Gastrocnemius medialis (tissue), 4 donors: ENCODE data around the gene MYO9B. TPM values are rescaled to one million over a fixed set of nuclear protein-coding genes. Genes with fewer than 3 reads are reported as not detected.

Experiments
- ATAC-seq, 2 donors: fragments of 150-250 bp; one replicate each; pipeline ENCODE4 v1.9.1; 2016
- DNase-seq, 2 donors: peaks; one replicate each; pipeline ENCODE4 v3.0.0-alpha.2; 2019
- H3K27ac ChIP-seq, 4 donors: fragments of 200-600 bp; sonication (generic); 1 replicate in 1 of 4; 2 replicates in 3 of 4; pipeline ENCODE4 v1.5.1; 2016 to 2018; ENCODE audit warnings: mild to moderate bottlenecking in 2 of 4, moderate library complexity in 1 of 4
- H3K27me3 ChIP-seq, 3 donors: fragments of 200-600 bp; sonication (generic) in 2 of 3; 1 replicate in 1 of 3; 2 replicates in 2 of 3; pipeline versions ENCODE4 v1.5.1 to v1.6.0; 2016 to 2019; ENCODE audit warnings: mild to moderate bottlenecking in 1 of 3, moderate library complexity in 1 of 3
- H3K36me3 ChIP-seq, 2 donors: fragments of 200-600 bp; sonication (generic) in 1 of 2; one replicate each; pipeline ENCODE4 v1.5.1; 2017 to 2018
- H3K4me1 ChIP-seq, 2 donors: fragments of 200-600 bp; sonication (generic) in 1 of 2; one replicate each; pipeline ENCODE4 v1.5.1; 2016 to 2017; ENCODE audit warnings: mild to moderate bottlenecking in 2 of 2
- H3K4me3 ChIP-seq, 4 donors: fragments of 200-600 bp; sonication (generic) in 3 of 4; 1 replicate in 1 of 4; 2 replicates in 3 of 4; pipeline ENCODE4 v1.5.1; 2016 to 2019; ENCODE audit warnings: mild to moderate bottlenecking in 2 of 4
- H3K9me3 ChIP-seq, 3 donors: fragments of 200-600 bp; sonication (generic) in 2 of 3; 1 replicate in 1 of 3; 2 replicates in 2 of 3; pipeline ENCODE4 v1.5.1; 2016 to 2019
- POLR2A ChIP-seq, 2 donors: fragments of 450-650 bp; IDR thresholded peaks; one replicate each; pipeline ENCODE4 v1.6.1; 2017; ENCODE audit warnings: antibody characterized with exemption in 2 of 2, mild to moderate bottlenecking in 2 of 2, moderate library complexity in 2 of 2
- in situ Hi-C, 4 donors: fragments of 200-750 bp; cut with MboI; loops; one replicate each; pipeline versions ENCODE4 v1.15.0 to v1.8.0; 2017; ENCODE audit warnings: low sequenced_read_pairs in 4 of 4
- intact Hi-C: fragments of 100-400 bp; cut with DNase I; formaldehyde crosslinking; loops from one replicate; pipeline ENCODE4 v1.15.1; 2023; ENCODE audit warnings: low total_unique reads
- total RNA-seq, 4 donors: library from RNA; depleted of rRNA; stranded (reverse); fragments of >200 nt; gene quantifications; one replicate each; pipeline versions ENCODE4 v1.1.0 to v1.2.3, GENCODE V29; 2016
- TF ChIP-seq, protein P1 (sequence below), 5 experiments: fragments of 450-650 bp in 3 of 5; fragments of 200-600 bp in 2 of 5; sonication (generic) in 2 of 5; IDR thresholded peaks in 4 of 5; conservative IDR thresholded peaks in 1 of 5; 1 replicate in 4 of 5; 2 replicates in 1 of 5; pipeline ENCODE4 v1.5.1; 2016 to 2019; ENCODE audit warnings: antibody characterized with exemption in 5 of 5, mild to moderate bottlenecking in 3 of 5, moderate library complexity in 3 of 5

The MYO9B gene
- total RNA-seq, 4 donors from 2014 or later = 20.0 to 22.1 (median 20.7) TPM

DNA sequence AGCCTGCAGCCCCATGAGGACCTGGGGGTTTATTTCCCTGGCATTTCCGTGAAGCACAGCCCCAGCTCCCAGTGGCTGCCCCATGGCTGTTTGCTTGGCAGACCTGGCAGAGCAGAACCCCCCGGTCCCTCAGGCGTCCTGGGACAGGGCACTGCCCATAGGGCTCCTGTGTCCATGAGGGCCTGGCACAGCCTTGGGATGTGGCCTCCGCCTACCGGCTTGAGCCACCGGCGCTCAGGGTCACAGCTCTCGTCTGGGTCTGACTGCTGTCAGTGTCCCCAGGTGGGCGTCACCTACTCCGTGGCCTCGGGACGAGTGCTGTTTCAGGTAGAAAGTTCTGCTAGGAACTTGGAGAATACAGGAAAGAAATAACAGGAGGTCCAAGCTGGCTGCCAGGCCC is 52.8 kb downstream of the MYO9B start:
- in situ Hi-C loops = no loop called here
- intact Hi-C loops = no loop called here
- no peak for ATAC-seq

DNA sequence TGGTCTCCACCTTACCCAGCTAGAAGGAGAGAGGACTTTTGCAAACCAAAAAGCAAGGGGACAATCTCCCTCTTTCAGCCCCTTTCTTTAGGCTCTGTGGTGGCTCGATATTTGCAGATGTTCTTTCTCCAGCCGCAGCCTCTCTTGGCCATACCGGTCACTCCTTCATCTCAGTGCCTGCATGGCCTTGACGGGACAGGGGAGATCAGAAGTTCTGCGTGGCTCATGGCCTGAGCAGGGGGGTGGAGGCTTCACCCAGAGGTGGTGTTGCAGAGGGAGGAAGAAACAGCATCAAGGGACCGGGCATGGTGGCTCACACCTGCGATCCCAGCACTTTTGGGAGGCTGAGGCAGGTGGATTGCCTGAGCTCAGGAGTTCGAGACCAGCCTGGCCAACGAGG is 53.2 kb downstream of the MYO9B start:
- H3K4me1 ChIP-seq = peaks cover 0 to 4% of the 10 kb centered on the region in 2 donors
- H3K27me3 ChIP-seq = no peaks in the 10 kb centered on the region
- no peaks in the 10 kb centered on the region for H3K9me3 ChIP-seq
- DNase-seq = no peak
- in situ Hi-C loops (no loop called here), intact Hi-C loops (no loop called here)
- H3K4me3 ChIP-seq = no peak overlapping the region
- no peak overlapping the region for H3K27ac ChIP-seq
- no peak for ATAC-seq
- TF ChIP-seq, protein P1, sequence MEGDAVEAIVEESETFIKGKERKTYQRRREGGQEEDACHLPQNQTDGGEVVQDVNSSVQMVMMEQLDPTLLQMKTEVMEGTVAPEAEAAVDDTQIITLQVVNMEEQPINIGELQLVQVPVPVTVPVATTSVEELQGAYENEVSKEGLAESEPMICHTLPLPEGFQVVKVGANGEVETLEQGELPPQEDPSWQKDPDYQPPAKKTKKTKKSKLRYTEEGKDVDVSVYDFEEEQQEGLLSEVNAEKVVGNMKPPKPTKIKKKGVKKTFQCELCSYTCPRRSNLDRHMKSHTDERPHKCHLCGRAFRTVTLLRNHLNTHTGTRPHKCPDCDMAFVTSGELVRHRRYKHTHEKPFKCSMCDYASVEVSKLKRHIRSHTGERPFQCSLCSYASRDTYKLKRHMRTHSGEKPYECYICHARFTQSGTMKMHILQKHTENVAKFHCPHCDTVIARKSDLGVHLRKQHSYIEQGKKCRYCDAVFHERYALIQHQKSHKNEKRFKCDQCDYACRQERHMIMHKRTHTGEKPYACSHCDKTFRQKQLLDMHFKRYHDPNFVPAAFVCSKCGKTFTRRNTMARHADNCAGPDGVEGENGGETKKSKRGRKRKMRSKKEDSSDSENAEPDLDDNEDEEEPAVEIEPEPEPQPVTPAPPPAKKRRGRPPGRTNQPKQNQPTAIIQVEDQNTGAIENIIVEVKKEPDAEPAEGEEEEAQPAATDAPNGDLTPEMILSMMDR (IDR thresholded peaks at IDR 0.05 in 4 of 5, conservative IDR thresholded peaks at IDR 0.05 in 1 of 5) = no peak
- TF ChIP-seq POLR2A (IDR thresholded peaks at IDR 0.05) = no peak
- no peaks in the 10 kb centered on the region for H3K36me3 ChIP-seq

More for the DNA sequence above, 52.8 kb downstream of the MYO9B start:
- Histone ChIP-seq H3K4me1 (peaks cover 0 to 4% of the 10 kb centered on the region in 2 donors), H3K9me3 (no peaks in the 10 kb centered on the region), H3K27me3 (no peaks in the 10 kb centered on the region), H3K27ac (no peak overlapping the region), H3K4me3 (no peak overlapping the region), H3K36me3 (no peaks in the 10 kb centered on the region)
- DNase-seq = no peak
- no peak for TF ChIP-seq POLR2A (IDR thresholded peaks at IDR 0.05)
- TF ChIP-seq, protein P1 (IDR thresholded peaks at IDR 0.05 in 4 of 5, conservative IDR thresholded peaks at IDR 0.05 in 1 of 5) = no peak

DNA sequence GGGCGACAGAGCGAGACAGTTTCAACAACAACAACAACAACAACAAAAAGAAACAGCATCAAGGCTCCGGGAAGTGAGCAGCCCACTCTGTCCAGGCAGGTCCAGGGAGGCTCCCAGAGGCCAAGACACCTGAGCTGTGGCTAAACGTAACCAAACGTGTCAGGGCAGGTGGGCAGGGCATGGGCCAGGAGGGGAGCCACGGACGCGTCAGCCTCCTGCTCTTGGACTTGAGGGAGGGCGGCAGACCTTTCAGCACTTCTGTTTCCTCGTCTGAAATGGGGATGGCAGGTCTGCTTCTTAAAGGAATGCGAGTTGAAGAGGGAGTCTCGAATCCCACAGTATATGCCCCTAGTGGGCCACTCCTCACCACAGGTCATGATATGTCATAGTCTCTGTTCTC is 53.8 kb downstream of the MYO9B start:
- H3K4me3 ChIP-seq = no peak overlapping the region
- TF ChIP-seq POLR2A (IDR thresholded peaks at IDR 0.05) = no peak
- TF ChIP-seq, protein P1 (IDR thresholded peaks at IDR 0.05 in 4 of 5, conservative IDR thresholded peaks at IDR 0.05 in 1 of 5) = no peak
- in situ Hi-C loops = no loop called here
- H3K27me3 ChIP-seq = no peaks in the 10 kb centered on the region
- H3K9me3 ChIP-seq = no peaks in the 10 kb centered on the region
- DNase-seq (no peak), ATAC-seq (no peak)
- H3K27ac ChIP-seq = no peak overlapping the region
- intact Hi-C loops = no loop called here
- H3K36me3 ChIP-seq = no peaks in the 10 kb centered on the region
- H3K4me1 ChIP-seq = peaks cover 0 to 4% of the 10 kb centered on the region in 2 donors

DNA sequence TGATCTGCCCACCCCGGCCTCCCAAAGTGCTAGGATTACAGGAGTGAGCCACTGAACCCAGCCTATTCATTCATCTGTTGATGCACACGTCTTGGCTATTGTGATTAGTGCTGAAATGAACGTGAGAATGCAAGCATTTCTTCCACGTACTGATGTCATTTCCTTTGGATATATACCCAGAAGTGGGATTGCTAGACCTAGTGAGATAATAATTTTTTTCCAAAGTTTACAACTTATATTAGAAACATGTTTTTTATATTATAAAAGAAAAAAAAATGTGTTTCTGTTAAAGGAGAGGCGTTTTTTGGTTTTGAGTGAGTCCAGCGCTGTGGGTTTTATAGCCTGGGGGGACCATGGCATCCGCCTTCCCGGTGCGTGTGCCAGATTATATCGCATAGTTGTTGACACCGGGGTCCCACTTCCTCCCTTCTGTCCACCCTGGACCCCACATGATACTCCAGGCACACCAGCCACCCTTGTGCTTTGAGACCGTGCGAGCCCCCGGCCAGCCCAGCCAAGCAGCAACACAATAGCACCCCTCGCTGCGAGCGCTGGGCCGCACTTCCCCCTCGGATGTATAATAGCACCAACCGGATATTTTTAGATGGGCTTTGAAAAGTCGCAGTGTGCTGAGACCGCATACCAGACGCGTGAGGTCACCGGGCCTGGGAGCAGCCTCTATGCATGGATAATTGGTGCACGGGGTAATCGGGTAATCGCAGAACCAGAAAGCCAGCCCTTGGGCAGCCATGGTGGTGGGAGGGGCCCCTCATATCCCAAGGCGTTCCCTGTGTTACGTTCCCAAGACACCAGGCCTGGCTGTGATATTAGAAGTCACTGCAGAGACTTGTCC is 59.6 kb downstream of the MYO9B start:
- no peaks in the 10 kb centered on the region for H3K27me3 ChIP-seq
- peaks cover 33 to 34% of the 10 kb centered on the region in 2 donors for H3K4me1 ChIP-seq
- peak in 1 of 2 donors; percentile 37 for TF ChIP-seq POLR2A (IDR thresholded peaks at IDR 0.05)
- TF ChIP-seq, protein P1 (IDR thresholded peaks at IDR 0.05 in 4 of 5, conservative IDR thresholded peaks at IDR 0.05 in 1 of 5) = peak in 4 of 5 experiments; percentile 21 to 48 (median 34)
- peak; percentile 90 to 96 for ATAC-seq
- H3K36me3 ChIP-seq = no peaks in the 10 kb centered on the region
- in situ Hi-C loops (no loop called here), intact Hi-C loops (loop anchor here (5.0 kb wide), 1 partner anchor 92 kb away; the partner anchor contains the start of gene OCEL1)
- H3K9me3 ChIP-seq = no peaks in the 10 kb centered on the region
- H3K4me3 ChIP-seq = peak overlapping the region; percentile 12 to 47 (median 34)
- H3K27ac ChIP-seq = peak overlapping the region; percentile 75 to 82 (median 82)
- peak; percentile 76 to 85 for DNase-seq
